Activated T-helper 2 cell treated with anti-CD3 and anti-CD28 coated beads, Interferon-gamma antibody, Interleukin-2, Interleukin-4, amounts not matched to agents 10 μg/mL and 5 μg/mL and 100 μg/mL, durations not matched to agents 14 hours and 24 hours and 36 hours (primary cell): ENCODE results near the gene RASGRP1. TPM values are rescaled to one million over a fixed set of nuclear protein-coding genes. Genes with fewer than 3 reads are reported as not detected.
A peak's percentile ranks its signal among the peaks of the same experiment; 100 is the strongest.
"Not testable (repeated sequence)": the region's sequence is repeated elsewhere in the genome, so short reads cannot be mapped to it uniquely, and the experiment has no call there.

Experiments used
- DNase-seq: peaks from one replicate; pipeline ENCODE4 v3.0.0; 2021; ENCODE audit warnings: low spot score
- H3K27ac Mint-ChIP-seq: one replicate; pipeline ENCODE4 v1.8.0; 2021; ENCODE audit warnings: mixed read lengths
- H3K27me3 Mint-ChIP-seq: one replicate; pipeline ENCODE4 v1.8.0; 2021; ENCODE audit warnings: low read depth, mixed read lengths
- H3K36me3 Mint-ChIP-seq: one replicate; pipeline ENCODE4 v1.8.0; 2021; ENCODE audit warnings: low read depth, mixed read lengths
- H3K4me1 Mint-ChIP-seq: one replicate; pipeline ENCODE4 v1.8.0; 2021; ENCODE audit warnings: low read depth, mixed read lengths
- H3K4me3 Mint-ChIP-seq: one replicate; pipeline ENCODE4 v1.8.0; 2021; ENCODE audit warnings: low read depth, mild to moderate bottlenecking, moderate library complexity, mixed read lengths
- H3K9me3 Mint-ChIP-seq: one replicate; pipeline ENCODE4 v1.8.0; 2021; ENCODE audit warnings: mixed read lengths
- intact Hi-C: fragments of 100-400 bp; cut with micrococcal nuclease; formaldehyde crosslinking; loops from one replicate; pipeline ENCODE4 v1.15.1; 2023
- total RNA-seq: library from RNA; stranded (reverse); gene quantifications from 2 replicates; pipeline ENCODE4 v1.2.3, GENCODE V29; 2022

Gene RASGRP1
- total RNA-seq, 1 donor from 2014 or later = 113 TPM

- intact Hi-C loops = no loop called here
- H3K4me3 Mint-ChIP-seq = no peak overlapping the region
- no peak for DNase-seq
- no peaks in the 10 kb centered on the region for H3K9me3 Mint-ChIP-seq
- H3K27me3 Mint-ChIP-seq = no peaks in the 10 kb centered on the region
- H3K27ac Mint-ChIP-seq = no peak overlapping the region
- no peaks in the 10 kb centered on the region for H3K36me3 Mint-ChIP-seq
- H3K4me1 Mint-ChIP-seq = no peaks in the 10 kb centered on the region
Measured at GRCh38 chr15:38597219-38597800, 32.7 kb upstream of the RASGRP1 start.

GRCh38 chr15:38593524-38593923 is 28.9 kb upstream of the RASGRP1 start:
- Mint-ChIP-seq H3K4me1 (peaks cover 18% of the 10 kb centered on the region), H3K36me3 (no peaks in the 10 kb centered on the region), H3K27me3 (no peaks in the 10 kb centered on the region), H3K4me3 (no peak overlapping the region), H3K27ac (no peak overlapping the region), H3K9me3 (no peaks in the 10 kb centered on the region)
- intact Hi-C loops = no loop called here
- DNase-seq = no peak

- H3K9me3 Mint-ChIP-seq = peaks cover 13% of the 10 kb centered on the region
- peak overlapping the region; percentile 67 for H3K27ac Mint-ChIP-seq
- H3K4me3 Mint-ChIP-seq = no peak overlapping the region
- no peaks in the 10 kb centered on the region for H3K27me3 Mint-ChIP-seq
- no peak for DNase-seq
- peaks cover 11% of the 10 kb centered on the region for H3K36me3 Mint-ChIP-seq
- intact Hi-C loops = no loop called here
- peaks cover 36% of the 10 kb centered on the region for H3K4me1 Mint-ChIP-seq
Measured at GRCh38 chr15:38589502-38589901, 24.9 kb upstream of the RASGRP1 start.

- H3K4me3 Mint-ChIP-seq = no peak overlapping the region
- peaks cover 13% of the 10 kb centered on the region for H3K9me3 Mint-ChIP-seq
- H3K36me3 Mint-ChIP-seq = peaks cover 13% of the 10 kb centered on the region
- intact Hi-C loops = no loop called here
- H3K4me1 Mint-ChIP-seq = peaks cover 36% of the 10 kb centered on the region
- H3K27ac Mint-ChIP-seq = peak overlapping the region; percentile 52
- no peak for DNase-seq
- no peaks in the 10 kb centered on the region for H3K27me3 Mint-ChIP-seq
Measured at GRCh38 chr15:38588672-38589071, 24.1 kb upstream of the RASGRP1 start.

- H3K27ac Mint-ChIP-seq = no peak overlapping the region
Measured at GRCh38 chr15:38587214-38587613, 22.6 kb upstream of the RASGRP1 start.

GRCh38 chr15:38586005-38586404 is 21.4 kb upstream of the RASGRP1 start:
- DNase-seq, H3K27ac Mint-ChIP-seq, H3K27me3 Mint-ChIP-seq, H3K4me3 Mint-ChIP-seq, intact Hi-C loops: not testable (repeated sequence)
- Mint-ChIP-seq H3K4me1 (peaks cover 34% of the 10 kb centered on the region), H3K9me3 (peaks cover 19% of the 10 kb centered on the region), H3K36me3 (peaks cover 20% of the 10 kb centered on the region)

More at GRCh38 chr15:38587214-38587613, 22.6 kb upstream of the RASGRP1 start:
- H3K27me3 Mint-ChIP-seq = no peaks in the 10 kb centered on the region
- intact Hi-C loops = no loop called here
- H3K36me3 Mint-ChIP-seq = peaks cover 18% of the 10 kb centered on the region
- H3K9me3 Mint-ChIP-seq = peaks cover 13% of the 10 kb centered on the region
- peaks cover 36% of the 10 kb centered on the region for H3K4me1 Mint-ChIP-seq
- no peak overlapping the region for H3K4me3 Mint-ChIP-seq
- DNase-seq = no peak

GRCh38 chr15:38578626-38579025 is 14.0 kb upstream of the RASGRP1 start:
- peaks cover 10% of the 10 kb centered on the region for H3K4me1 Mint-ChIP-seq
- DNase-seq = no peak
- intact Hi-C loops = no loop called here
- no peak overlapping the region for H3K4me3 Mint-ChIP-seq
- H3K27me3 Mint-ChIP-seq = no peaks in the 10 kb centered on the region
- H3K27ac Mint-ChIP-seq = no peak overlapping the region
- H3K9me3 Mint-ChIP-seq = peaks cover 6% of the 10 kb centered on the region
- peaks cover 7% of the 10 kb centered on the region for H3K36me3 Mint-ChIP-seq

GRCh38 chr15:38577424-38577987 is 12.9 kb upstream of the RASGRP1 start:
- Mint-ChIP-seq H3K4me1 (peaks cover 10% of the 10 kb centered on the region), H3K9me3 (peaks cover 6% of the 10 kb centered on the region), H3K36me3 (peaks cover 2% of the 10 kb centered on the region), H3K4me3 (no peak overlapping the region), H3K27me3 (no peaks in the 10 kb centered on the region), H3K27ac (no peak overlapping the region)
- intact Hi-C loops = no loop called here
- no peak for DNase-seq

GRCh38 chr15:38576837-38577236 is 12.2 kb upstream of the RASGRP1 start:
- no peak overlapping the region for H3K27ac Mint-ChIP-seq
- peaks cover 10% of the 10 kb centered on the region for H3K4me1 Mint-ChIP-seq
- intact Hi-C loops = no loop called here

GRCh38 chr15:38576261-38576660 is 11.6 kb upstream of the RASGRP1 start:
- no peaks in the 10 kb centered on the region for H3K27me3 Mint-ChIP-seq
- H3K27ac Mint-ChIP-seq = no peak overlapping the region
- H3K4me3 Mint-ChIP-seq = no peak overlapping the region
- DNase-seq = no peak
- no peaks in the 10 kb centered on the region for H3K36me3 Mint-ChIP-seq
- H3K4me1 Mint-ChIP-seq = peaks cover 10% of the 10 kb centered on the region
- peaks cover 3% of the 10 kb centered on the region for H3K9me3 Mint-ChIP-seq
- intact Hi-C loops = no loop called here

More at GRCh38 chr15:38576837-38577236, 12.2 kb upstream of the RASGRP1 start:
- Mint-ChIP-seq H3K4me3 (no peak overlapping the region), H3K36me3 (peaks cover 2% of the 10 kb centered on the region), H3K9me3 (peaks cover 2% of the 10 kb centered on the region), H3K27me3 (no peaks in the 10 kb centered on the region)
- no peak for DNase-seq

GRCh38 chr15:38565287-38565670 is 665 bp upstream of the RASGRP1 start:
- Mint-ChIP-seq H3K27ac (peak overlapping the region; percentile 86), H3K36me3 (peaks cover 42% of the 10 kb centered on the region), H3K4me3 (peak overlapping the region; percentile 82), H3K4me1 (peaks cover 45% of the 10 kb centered on the region), H3K9me3 (peaks cover under 1% of the 10 kb centered on the region), H3K27me3 (no peaks in the 10 kb centered on the region)
- DNase-seq = no peak
- intact Hi-C loops = no loop called here

- no peaks in the 10 kb centered on the region for H3K27me3 Mint-ChIP-seq
- peaks cover 55% of the 10 kb centered on the region for H3K36me3 Mint-ChIP-seq
- H3K9me3 Mint-ChIP-seq = no peaks in the 10 kb centered on the region
- peak overlapping the region; percentile 97 for H3K4me3 Mint-ChIP-seq
- H3K4me1 Mint-ChIP-seq = peaks cover 58% of the 10 kb centered on the region
- DNase-seq = peak; percentile 82
- peak overlapping the region; percentile 98 for H3K27ac Mint-ChIP-seq
- intact Hi-C loops = loop anchor here (1.0 to 5.0 kb wide), 4 partner anchors 89 to 123 kb away; no protein-coding TSS in a partner anchor
Measured at GRCh38 chr15:38563723-38564519, 693 bp downstream of the RASGRP1 start.

GRCh38 chr15:38562278-38562677 is 2.3 kb downstream of the RASGRP1 start:
- H3K27me3 Mint-ChIP-seq = no peaks in the 10 kb centered on the region
- no peaks in the 10 kb centered on the region for H3K9me3 Mint-ChIP-seq
- H3K27ac Mint-ChIP-seq = peak overlapping the region; percentile 98
- no peak for DNase-seq
- intact Hi-C loops = loop anchor here (5.0 kb wide), 1 partner anchor 90 kb away; no protein-coding TSS in a partner anchor
- peaks cover 66% of the 10 kb centered on the region for H3K36me3 Mint-ChIP-seq
- peaks cover 72% of the 10 kb centered on the region for H3K4me1 Mint-ChIP-seq
- H3K4me3 Mint-ChIP-seq = peak overlapping the region; percentile 97
